Esophagus muscularis mucosa (tissue), 3 donors: ENCODE data around the gene GLRA3.
"Not testable (repeated sequence)": the region's sequence is repeated elsewhere in the genome, so short reads cannot be mapped to it uniquely, and the experiment has no call there.

Experiments
- CTCF ChIP-seq, 3 experiments: fragments of 200-600 bp in 2 of 3; fragments of 450-650 bp in 1 of 3; sonication (generic) in 2 of 3; IDR thresholded peaks; one replicate each; pipeline ENCODE4 v1.5.1; 2017 to 2019; ENCODE audit warnings: antibody characterized with exemption in 3 of 3, mild to moderate bottlenecking in 2 of 3, moderate library complexity in 1 of 3
- POLR2A ChIP-seq: fragments of 450-650 bp; IDR thresholded peaks from one replicate; pipeline ENCODE4 v1.6.1; 2017; ENCODE audit warnings: antibody characterized with exemption, moderate library complexity, mild to moderate bottlenecking, low read depth
- POLR2AphosphoS5 ChIP-seq, 2 donors: sonication (generic); formaldehyde crosslinking; IDR thresholded peaks; one replicate each; pipeline ENCODE4 v1.6.1; 2017; ENCODE audit warnings: antibody characterized with exemption in 2 of 2

DNA sequence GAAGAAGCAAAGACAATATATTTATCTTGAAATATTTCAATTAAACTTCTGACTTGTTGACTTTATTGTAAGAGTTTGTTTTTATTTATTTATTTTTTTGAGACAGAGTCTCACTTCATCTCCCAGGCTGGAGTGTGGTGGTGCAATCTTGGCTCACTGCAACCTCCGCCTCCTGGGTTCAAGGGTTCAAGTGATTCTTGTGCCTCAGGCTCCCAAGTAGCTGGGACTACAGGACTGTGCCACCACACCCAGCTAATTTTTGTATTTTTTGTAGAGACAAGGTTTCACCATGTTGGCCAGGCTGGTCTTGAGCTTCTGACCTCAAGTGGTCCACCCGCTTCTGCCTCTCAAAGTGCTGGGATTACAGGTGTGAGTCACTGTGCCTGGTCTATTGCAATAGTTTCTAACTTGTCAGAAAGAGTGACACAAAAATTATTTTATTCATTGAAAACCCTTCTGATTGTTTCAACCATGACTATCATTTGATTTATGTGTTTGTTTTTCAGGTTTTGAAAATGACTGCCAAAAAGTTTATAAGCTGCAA is 199.1 kb downstream of the GLRA3 start:
- not testable (repeated sequence) for TF ChIP-seq CTCF (IDR thresholded peaks at IDR 0.05); POLR2AphosphoS5 (IDR thresholded peaks at IDR 0.05); POLR2A
